Measurements from ENCODE around the gene STOM. TPM values are rescaled to one million over a fixed set of nuclear protein-coding genes. Genes with fewer than 3 reads are reported as not detected.

The STOM gene
- total RNA-seq, 2 experiments from 2014 or later = 50.7 to 54.9 TPM

DNA sequence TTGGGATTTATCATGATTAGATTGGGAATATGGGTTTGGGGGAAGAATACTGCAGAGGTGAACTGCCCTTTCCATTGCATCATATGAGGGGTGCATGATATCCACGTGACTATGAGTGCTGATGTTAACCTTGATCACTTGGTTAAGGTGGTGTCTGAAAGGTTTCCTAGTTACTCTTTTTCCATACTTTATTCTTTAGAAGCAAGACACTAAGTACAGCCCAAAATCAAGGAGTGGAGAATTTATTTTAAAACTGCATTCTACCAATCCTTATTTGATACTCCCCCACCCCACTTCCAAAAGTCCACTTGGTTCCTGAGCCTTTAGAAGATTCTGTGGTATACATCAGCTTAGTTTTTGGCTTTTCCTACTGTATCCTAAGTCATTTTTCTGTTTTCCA is 20.3 kb upstream of the STOM start:
- DNase-seq (no peak), ATAC-seq (no peak)
- Mint-ChIP-seq H3K4me1 (ENCODE audit: low read depth) (peaks cover 33% of the 10 kb centered on the region), H3K27ac (no peak overlapping the region), H3K36me3 (ENCODE audit: low read depth) (no peaks in the 10 kb centered on the region), H3K9me3 (ENCODE audit: insufficient read depth) (no peaks in the 10 kb centered on the region), H3K27me3 (ENCODE audit: low read depth) (peaks cover 8% of the 10 kb centered on the region), H3K4me3 (no peak overlapping the region)
- ChIA-PET CTCF (interaction anchor here (15.3 kb wide), 1 partner anchor 70 kb away, joined by 336 read pairs; no protein-coding TSS in a partner anchor), POLR2A (no interaction called here)

DNA sequence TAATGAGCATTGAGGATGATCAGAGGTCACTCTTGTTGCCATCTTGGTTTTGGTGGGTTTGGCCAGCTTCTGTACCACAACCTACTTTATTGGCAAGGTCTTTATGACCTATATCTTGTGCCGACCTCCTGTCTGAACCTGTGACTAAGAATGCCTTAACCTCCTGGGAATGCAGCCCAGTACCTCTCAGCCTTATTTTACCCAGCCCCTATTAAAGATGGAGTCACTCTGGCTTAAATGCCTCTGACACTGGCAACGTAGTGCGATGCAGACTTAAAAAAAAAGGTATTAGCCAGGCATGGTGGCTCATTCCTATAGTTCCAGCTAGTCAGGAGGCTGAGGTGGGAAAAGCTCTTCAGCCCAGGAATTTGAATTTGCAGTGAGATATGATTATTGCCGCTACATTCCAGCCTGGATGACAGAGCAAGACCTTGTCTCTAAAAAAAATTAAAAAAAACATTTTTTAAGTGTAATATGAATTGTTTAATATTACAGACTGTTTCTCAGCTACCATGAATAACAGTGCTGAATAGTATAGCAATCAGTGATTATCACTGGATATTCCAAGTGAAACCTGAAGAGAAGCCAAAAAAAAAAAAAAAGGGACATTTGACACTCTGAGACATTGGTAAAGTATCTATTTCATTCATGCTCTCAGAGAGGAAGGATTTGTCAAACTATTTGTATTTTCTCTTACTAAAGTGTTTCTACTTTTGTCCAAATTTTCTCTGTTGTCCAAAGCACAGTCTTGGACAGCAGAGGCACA is 18.3 kb upstream of the STOM start:
- H3K4me3 Mint-ChIP-seq = no peak overlapping the region
- peaks cover 14% of the 10 kb centered on the region for H3K27me3 Mint-ChIP-seq (ENCODE audit: low read depth)
- no peaks in the 10 kb centered on the region for H3K36me3 Mint-ChIP-seq (ENCODE audit: low read depth)
- no peaks in the 10 kb centered on the region for H3K9me3 Mint-ChIP-seq (ENCODE audit: insufficient read depth)
- no peak overlapping the region for H3K27ac Mint-ChIP-seq
- DNase-seq = no peak
- ChIA-PET CTCF (interaction anchor here (1.0 to 4.3 kb wide), 3 partner anchors 68 to 110 kb away, joined by 3 to 44 read pairs (median 7); no protein-coding TSS in a partner anchor), POLR2A (no interaction called here)
- peaks cover 13% of the 10 kb centered on the region for H3K4me1 Mint-ChIP-seq (ENCODE audit: low read depth)
- no peak for ATAC-seq

DNA sequence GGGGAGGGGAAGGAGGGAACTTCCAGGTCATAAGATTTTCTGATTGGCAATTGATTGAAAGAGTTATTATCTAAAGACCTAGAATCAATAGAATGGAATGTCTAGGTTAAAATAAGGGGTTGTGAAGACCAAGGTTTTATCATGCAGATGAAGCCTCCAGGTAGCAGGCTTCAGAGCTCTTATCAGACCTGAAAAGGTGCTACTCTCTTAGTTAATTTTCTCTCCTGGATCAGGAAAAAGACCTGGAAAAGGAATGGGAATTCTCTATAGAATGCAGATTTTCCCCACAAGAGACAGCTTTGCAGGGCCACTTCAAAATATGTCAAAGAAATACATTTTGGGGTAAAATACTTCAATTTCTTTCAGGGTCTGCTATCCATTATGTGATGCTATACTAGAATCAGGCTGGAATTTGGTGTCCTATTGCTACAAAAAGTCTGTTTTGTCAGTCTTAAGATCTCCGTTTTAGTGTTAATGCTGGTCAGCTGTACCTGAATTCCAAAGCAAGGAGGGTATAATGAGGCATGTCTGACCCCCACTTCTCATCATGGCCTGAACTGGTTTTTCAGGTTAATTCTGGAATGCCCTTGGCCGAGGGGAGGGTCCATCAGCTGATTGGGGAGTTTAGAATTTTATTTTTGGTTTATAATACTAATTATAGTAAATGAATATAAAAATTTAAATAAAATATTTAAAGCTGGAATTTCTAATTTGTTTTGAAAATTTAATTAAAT is 16.6 kb upstream of the STOM start:
- no peak overlapping the region for H3K4me3 Mint-ChIP-seq
- H3K27ac Mint-ChIP-seq = no peak overlapping the region
- no peaks in the 10 kb centered on the region for H3K36me3 Mint-ChIP-seq (ENCODE audit: low read depth)
- H3K27me3 Mint-ChIP-seq (ENCODE audit: low read depth) = peaks cover 14% of the 10 kb centered on the region
- H3K9me3 Mint-ChIP-seq (ENCODE audit: insufficient read depth) = no peaks in the 10 kb centered on the region
- no peaks in the 10 kb centered on the region for H3K4me1 Mint-ChIP-seq (ENCODE audit: low read depth)
- ATAC-seq (no peak), DNase-seq (no peak)
- CTCF ChIA-PET = interaction anchor here (1.2 to 4.3 kb wide), 5 partner anchors 11 to 174 kb away, joined by 3 to 44 read pairs (median 13); no protein-coding TSS in a partner anchor
- POLR2A ChIA-PET = no interaction called here

DNA sequence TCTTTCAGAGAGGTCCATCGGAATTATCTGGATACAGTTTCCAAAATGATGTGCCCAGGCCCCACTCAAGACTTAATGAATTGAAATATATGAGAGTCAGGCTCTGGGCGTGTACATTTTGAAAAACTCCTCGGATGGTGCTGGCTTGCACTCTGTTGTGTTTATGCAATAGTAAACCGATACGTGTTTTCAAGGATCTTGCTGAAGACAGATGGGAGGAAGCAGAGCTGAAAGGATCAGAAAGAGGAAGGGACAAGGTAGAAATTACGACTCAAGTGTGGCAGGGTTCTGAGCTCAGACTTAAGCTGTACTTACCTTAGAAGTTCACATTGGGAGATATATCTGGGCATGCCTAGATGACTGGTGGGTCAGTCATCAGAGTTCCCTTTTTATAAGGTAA is 13.7 kb upstream of the STOM start:
- Mint-ChIP-seq H3K36me3 (ENCODE audit: low read depth) (no peaks in the 10 kb centered on the region), H3K9me3 (ENCODE audit: insufficient read depth) (no peaks in the 10 kb centered on the region), H3K4me1 (ENCODE audit: low read depth) (no peaks in the 10 kb centered on the region), H3K27ac (no peak overlapping the region), H3K4me3 (no peak overlapping the region), H3K27me3 (ENCODE audit: low read depth) (peaks cover 19% of the 10 kb centered on the region)
- DNase-seq = no peak
- no peak for ATAC-seq
- ChIA-PET CTCF (interaction anchor here (1.0 to 4.3 kb wide), 3 partner anchors 16 to 64 kb away, joined by 3 to 44 read pairs (median 16); no protein-coding TSS in a partner anchor), POLR2A (no interaction called here)

DNA sequence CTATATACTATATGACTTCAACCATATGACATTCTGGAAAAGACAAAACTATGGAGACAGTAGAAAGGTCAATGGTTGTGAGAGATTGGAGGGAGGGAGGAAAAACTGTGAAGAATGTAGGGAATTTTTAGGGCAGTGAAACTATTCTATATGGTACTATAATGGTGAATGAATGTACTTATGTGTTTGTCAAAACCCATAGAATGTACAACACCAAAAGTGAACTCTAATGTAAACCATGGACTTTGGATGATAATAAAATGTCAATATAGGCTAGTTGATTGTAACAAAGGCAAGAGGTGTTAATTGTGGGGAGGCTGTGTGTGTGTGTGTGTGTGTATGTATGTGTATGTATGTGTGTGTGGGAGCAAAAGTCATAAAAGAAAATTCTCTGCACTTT is 10.8 kb upstream of the STOM start:
- DNase-seq (no peak), ATAC-seq (no peak)
- Mint-ChIP-seq H3K4me3 (no peak overlapping the region), H3K4me1 (ENCODE audit: low read depth) (no peaks in the 10 kb centered on the region), H3K9me3 (ENCODE audit: insufficient read depth) (no peaks in the 10 kb centered on the region), H3K36me3 (ENCODE audit: low read depth) (no peaks in the 10 kb centered on the region), H3K27me3 (ENCODE audit: low read depth) (peaks cover 27% of the 10 kb centered on the region), H3K27ac (no peak overlapping the region)
- POLR2A ChIA-PET = no interaction called here
- CTCF ChIA-PET = interaction anchor here (0.9 to 12.6 kb wide), 5 partner anchors 18 to 168 kb away, joined by 3 to 225 read pairs (median 6); no protein-coding TSS in a partner anchor

DNA sequence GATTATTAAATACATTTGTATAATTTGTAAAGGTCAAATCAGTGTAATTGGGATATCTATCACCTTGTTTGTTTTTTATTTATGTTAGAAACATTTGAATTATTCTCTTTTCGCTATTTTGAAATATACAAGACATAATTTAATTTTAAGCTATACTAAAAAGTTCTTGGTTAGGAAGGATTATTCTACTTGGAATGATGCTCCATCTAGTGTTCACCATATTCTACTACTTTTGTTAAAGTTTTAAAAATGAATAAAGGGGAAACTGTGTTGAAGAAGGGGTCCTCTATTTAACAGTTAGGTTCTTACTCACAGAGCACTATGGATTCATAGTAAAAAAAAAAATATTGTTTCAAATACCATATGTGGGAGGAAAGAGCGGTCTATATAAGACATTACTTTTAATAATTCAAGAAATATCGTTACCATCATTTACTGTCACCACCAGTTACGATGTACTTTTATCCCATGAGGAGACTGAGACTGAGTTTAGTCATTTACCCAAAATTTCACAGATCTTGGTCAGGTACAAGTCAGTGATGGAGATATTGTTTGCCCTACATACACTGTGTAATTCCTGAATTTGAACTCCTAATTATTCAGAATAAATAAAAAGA is 6.3 kb upstream of the STOM start:
- POLR2A ChIA-PET = no interaction called here
- ATAC-seq (no peak), DNase-seq (no peak)
- Mint-ChIP-seq H3K27ac (no peak overlapping the region), H3K27me3 (ENCODE audit: low read depth) (peaks cover 21% of the 10 kb centered on the region), H3K4me1 (ENCODE audit: low read depth) (peaks cover 18% of the 10 kb centered on the region), H3K36me3 (ENCODE audit: low read depth) (no peaks in the 10 kb centered on the region), H3K9me3 (ENCODE audit: insufficient read depth) (no peaks in the 10 kb centered on the region), H3K4me3 (no peak overlapping the region)
- CTCF ChIA-PET = interaction anchor here (0.9 to 12.6 kb wide), 10 partner anchors 9 to 316 kb away, joined by 3 to 225 read pairs (median 7); no protein-coding TSS in a partner anchor

DNA sequence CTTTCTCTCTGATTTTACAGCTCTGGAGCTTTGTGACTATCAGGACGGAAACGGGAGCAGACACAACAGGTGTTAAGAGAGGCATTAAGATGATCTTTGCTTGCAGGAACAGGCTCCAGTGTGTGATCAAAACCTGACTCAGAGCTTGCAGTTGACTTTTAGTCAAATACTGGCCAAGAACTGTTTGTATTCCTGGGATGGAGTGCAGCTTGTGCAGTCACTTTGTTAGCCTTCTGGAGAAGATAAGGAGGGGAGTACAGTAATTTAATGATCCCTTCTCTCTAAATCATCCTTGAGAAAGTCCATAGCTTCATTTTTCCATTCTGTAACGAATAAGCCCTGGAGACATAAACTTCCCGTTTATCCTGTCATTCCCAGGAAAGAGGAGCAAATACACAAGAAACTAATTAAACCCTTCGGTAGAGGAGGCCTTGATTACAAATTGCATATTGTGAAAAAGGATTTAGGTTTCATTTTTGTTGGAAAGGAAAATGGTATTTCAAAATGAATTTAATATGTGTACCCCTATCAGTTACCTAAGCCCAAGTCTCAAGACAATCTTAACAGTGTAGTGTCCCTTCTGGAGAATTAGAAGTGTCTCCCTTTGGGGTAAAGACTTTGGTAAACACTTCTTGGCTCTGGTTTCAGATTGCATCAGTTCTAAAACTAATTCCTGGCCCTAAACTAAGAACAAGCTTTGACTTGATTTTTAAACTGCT is 3.1 kb upstream of the STOM start:
- POLR2A ChIA-PET = no interaction called here
- CTCF ChIA-PET = interaction anchor here (1.3 to 12.6 kb wide), 5 partner anchors 20 to 56 kb away, joined by 3 to 225 read pairs (median 4); no protein-coding TSS in a partner anchor
- no peak overlapping the region for H3K27ac Mint-ChIP-seq
- H3K4me3 Mint-ChIP-seq = no peak overlapping the region
- H3K27me3 Mint-ChIP-seq (ENCODE audit: low read depth) = peaks cover 7% of the 10 kb centered on the region
- H3K36me3 Mint-ChIP-seq (ENCODE audit: low read depth) = peaks cover 7% of the 10 kb centered on the region
- H3K4me1 Mint-ChIP-seq (ENCODE audit: low read depth) = peaks cover 38% of the 10 kb centered on the region
- DNase-seq (no peak), ATAC-seq (no peak)
- no peaks in the 10 kb centered on the region for H3K9me3 Mint-ChIP-seq (ENCODE audit: insufficient read depth)

DNA sequence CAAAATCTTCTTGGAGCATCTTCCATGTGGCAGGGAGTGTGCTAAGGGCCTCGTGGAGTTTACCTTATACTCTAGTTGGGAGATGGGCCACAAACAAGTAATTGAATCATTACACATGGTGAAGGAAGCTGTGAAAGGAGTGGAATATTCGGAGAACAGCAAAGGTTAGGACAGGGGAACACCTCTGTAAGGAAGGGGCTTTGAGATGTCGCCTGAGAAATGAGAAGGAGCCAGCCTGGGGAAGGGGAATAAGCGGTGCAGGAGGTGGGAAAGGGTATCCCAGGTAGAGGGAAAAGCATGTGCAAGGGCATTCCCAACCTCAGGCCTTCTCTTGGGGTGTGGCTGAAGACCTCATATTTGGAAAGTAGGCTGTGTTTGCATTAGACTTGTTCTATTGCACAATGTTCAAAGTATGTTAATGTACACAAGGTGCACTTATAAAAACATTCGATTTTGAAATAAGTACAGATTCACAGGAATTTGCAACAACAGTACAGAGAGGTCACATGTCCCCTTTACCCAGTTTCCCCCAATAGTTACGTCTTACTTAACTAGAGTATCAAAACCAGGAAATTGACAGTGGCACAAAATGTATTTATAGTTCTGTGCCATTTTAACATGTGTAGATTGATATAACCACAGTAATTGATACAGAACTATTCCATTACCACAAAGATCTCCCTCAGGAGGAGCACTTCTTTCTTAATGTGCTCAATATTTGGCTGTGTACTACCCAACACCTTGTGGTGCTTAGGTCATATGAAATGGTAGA is 2.4 kb upstream of the STOM start:
- DNase-seq (no peak), ATAC-seq (no peak)
- CTCF ChIA-PET = interaction anchor here (0.9 to 12.6 kb wide), 6 partner anchors 9 to 55 kb away, joined by 3 to 225 read pairs (median 4); no protein-coding TSS in a partner anchor
- POLR2A ChIA-PET = interaction anchor here (0.8 kb wide), 1 partner anchor 22 kb away, joined by 3 read pairs; no protein-coding TSS in a partner anchor
- H3K9me3 Mint-ChIP-seq (ENCODE audit: insufficient read depth) = no peaks in the 10 kb centered on the region
- H3K36me3 Mint-ChIP-seq (ENCODE audit: low read depth) = peaks cover 13% of the 10 kb centered on the region
- no peak overlapping the region for H3K4me3 Mint-ChIP-seq
- peaks cover 45% of the 10 kb centered on the region for H3K4me1 Mint-ChIP-seq (ENCODE audit: low read depth)
- H3K27ac Mint-ChIP-seq = no peak overlapping the region
- H3K27me3 Mint-ChIP-seq (ENCODE audit: low read depth) = peaks cover 3% of the 10 kb centered on the region

DNA sequence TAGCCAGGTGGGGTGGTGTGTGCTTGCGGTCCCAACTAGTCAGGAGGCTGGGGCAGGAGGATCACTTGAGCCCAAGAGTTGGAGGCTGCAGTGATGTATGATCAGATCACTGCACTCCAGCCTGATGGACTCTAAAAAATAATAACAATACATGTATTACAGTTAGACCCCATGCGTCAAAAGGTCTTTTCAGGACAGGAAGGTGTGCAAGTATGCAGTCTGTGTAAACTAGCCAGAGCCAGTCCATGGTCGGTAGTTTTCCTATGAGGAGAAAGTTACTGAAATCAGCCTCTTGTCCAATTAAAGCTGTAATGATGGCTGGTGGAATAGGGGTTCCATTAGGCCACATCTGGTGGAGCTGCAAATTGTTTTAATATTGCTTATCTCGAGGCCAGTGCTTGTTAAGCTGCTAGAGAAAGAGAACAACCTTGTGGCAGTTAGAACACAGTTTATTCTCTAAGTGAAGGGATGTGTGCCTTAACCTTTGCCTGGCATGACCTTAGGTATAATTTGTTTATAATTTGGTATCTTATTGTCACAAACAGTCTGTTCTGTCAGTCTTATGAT is 1.5 kb upstream of the STOM start:
- CTCF ChIA-PET = interaction anchor here (0.9 to 12.6 kb wide), 3 partner anchors 10 to 158 kb away, joined by 3 to 225 read pairs (median 4); no protein-coding TSS in a partner anchor
- no peaks in the 10 kb centered on the region for H3K9me3 Mint-ChIP-seq (ENCODE audit: insufficient read depth)

DNA sequence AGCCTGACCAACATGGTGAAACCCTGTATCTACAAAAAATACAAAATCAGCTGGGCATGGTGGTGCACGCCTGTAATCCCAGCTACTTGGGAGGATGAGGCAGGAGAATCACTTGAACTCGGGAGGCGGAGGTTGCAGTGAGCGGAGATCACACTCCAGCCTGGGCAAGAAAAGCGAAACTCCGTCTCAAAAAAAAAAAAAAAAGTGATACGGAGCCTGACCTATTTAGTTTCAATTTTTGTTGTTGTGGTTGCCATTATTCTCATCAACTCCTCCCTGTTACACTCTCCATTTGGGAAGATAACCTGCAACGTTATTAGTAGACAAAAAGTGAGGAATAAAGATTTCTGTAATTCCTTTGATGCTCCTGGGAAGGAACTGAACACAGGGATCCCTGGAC is 1.3 kb downstream of the STOM start:
- ATAC-seq = no peak
- H3K27ac Mint-ChIP-seq = peak overlapping the region; percentile 73
- H3K36me3 Mint-ChIP-seq (ENCODE audit: low read depth) = peaks cover 26% of the 10 kb centered on the region
- H3K4me1 Mint-ChIP-seq (ENCODE audit: low read depth) = peaks cover 72% of the 10 kb centered on the region
- no peaks in the 10 kb centered on the region for H3K27me3 Mint-ChIP-seq (ENCODE audit: low read depth)
- H3K4me3 Mint-ChIP-seq = peak overlapping the region; percentile 87
- ChIA-PET CTCF (interaction anchor here (0.6 to 1.3 kb wide), 4 partner anchors 10 to 186 kb away, joined by 3 to 11 read pairs (median 4); no protein-coding TSS in a partner anchor), POLR2A (interaction anchor here (0.7 to 1.1 kb wide), 3 partner anchors 10 to 15 kb away, joined by 3 to 8 read pairs (median 5); no protein-coding TSS in a partner anchor)
- DNase-seq = no peak
- H3K9me3 Mint-ChIP-seq (ENCODE audit: insufficient read depth) = no peaks in the 10 kb centered on the region

More for the DNA sequence above, 1.5 kb upstream of the STOM start:
- no peak for ATAC-seq
- peaks cover 50% of the 10 kb centered on the region for H3K4me1 Mint-ChIP-seq (ENCODE audit: low read depth)
- no peak for DNase-seq
- H3K4me3 Mint-ChIP-seq = no peak overlapping the region
- no peaks in the 10 kb centered on the region for H3K27me3 Mint-ChIP-seq (ENCODE audit: low read depth)
- H3K27ac Mint-ChIP-seq = no peak overlapping the region
- POLR2A ChIA-PET = interaction anchor here (0.8 to 1.0 kb wide), 2 partner anchors 17 to 22 kb away, joined by 3 read pairs; no protein-coding TSS in a partner anchor
- H3K36me3 Mint-ChIP-seq (ENCODE audit: low read depth) = peaks cover 19% of the 10 kb centered on the region

Data from activated CD8-positive, alpha-beta T cell treated with anti-CD3 and anti-CD28 coated beads, Interleukin-2, amount 10 ng/mL, durations not matched to agents 7 days and 5 days (primary cell).